WTC11 (cell line): ENCODE data around the gene DNM3. TPM values are rescaled to one million over a fixed set of nuclear protein-coding genes. Genes with fewer than 3 reads are reported as not detected.
"Not testable (repeated sequence)": the region's sequence is repeated elsewhere in the genome, so short reads cannot be mapped to it uniquely, and the experiment has no call there.

Experiments
- ATAC-seq: fragments of 200-7000 bp; cut with Tn5 transposase; 2 replicates; pipeline ENCODE4 v1.10.0; 2021; ENCODE audit warnings: mild to moderate bottlenecking, moderate library complexity
- CTCF ChIA-PET: fragments of 300-600 bp; sonication (Branson Sonifier 250); formaldehyde crosslinking; loops from one replicate; lab custom pipeline; 2021; ENCODE audit warnings: antibody characterized with exemption; lab: Charles Lee
- POLR2A ChIA-PET: fragments of 350-600 bp; sonication (Branson Sonifier 250); formaldehyde crosslinking; loops from one replicate; lab custom pipeline; 2021; ENCODE audit warnings: antibody characterized with exemption; lab: Charles Lee
- DNase-seq: peaks from one replicate; pipeline ENCODE4 v3.0.0; 2021; ENCODE audit warnings: low spot score
- H3K27ac Mint-ChIP-seq: 2 replicates; pipeline ENCODE4 v1.8.0; 2021; ENCODE audit warnings: mixed read lengths
- H3K27me3 Mint-ChIP-seq: 2 replicates; pipeline ENCODE4 v1.8.0; 2021; ENCODE audit warnings: low read depth, mild to moderate bottlenecking, moderate library complexity, mixed read lengths
- H3K36me3 Mint-ChIP-seq: 2 replicates; pipeline ENCODE4 v1.8.0; 2021; ENCODE audit warnings: mixed read lengths
- H3K4me1 Mint-ChIP-seq: 2 replicates; pipeline ENCODE4 v1.8.0; 2022; ENCODE audit warnings: mixed read lengths
- H3K4me3 Mint-ChIP-seq: 2 replicates; pipeline ENCODE4 v1.8.0; 2021; ENCODE audit warnings: mild to moderate bottlenecking, moderate library complexity, mixed read lengths
- H3K9me3 Mint-ChIP-seq: 2 replicates; pipeline ENCODE4 v1.8.0; 2021; ENCODE audit warnings: mixed read lengths
- ATF2 ChIP-seq: sonication (generic); formaldehyde crosslinking; IDR thresholded peaks from 2 replicates; pipeline ENCODE4 v1.8.1; 2022; ENCODE audit warnings: low read depth, missing genetic modification reagents, borderline replicate concordance
- CBFB ChIP-seq: sonication (generic); formaldehyde crosslinking; IDR thresholded peaks from 2 replicates; pipeline ENCODE4 v1.8.1; 2022; ENCODE audit warnings: mild to moderate bottlenecking, low read depth, missing genetic modification reagents
- E2F1 ChIP-seq: sonication (generic); formaldehyde crosslinking; IDR thresholded peaks from 2 replicates; pipeline ENCODE4 v1.8.0; 2022; ENCODE audit warnings: mild to moderate bottlenecking, missing genetic modification reagents
- EMX1 ChIP-seq: fragments of 250-450 bp; sonication (Bioruptor Pico); IDR thresholded peaks from 2 replicates; pipeline ENCODE4 v1.8.0; 2021; ENCODE audit warnings: mild to moderate bottlenecking
- FOXP4 ChIP-seq: sonication (generic); formaldehyde crosslinking; IDR thresholded peaks from 2 replicates; pipeline ENCODE4 v1.8.0; 2022; ENCODE audit warnings: mild to moderate bottlenecking, missing genetic modification reagents
- HMGA2 ChIP-seq: fragments of 250-450 bp; sonication (Bioruptor Pico); IDR thresholded peaks from 2 replicates; pipeline ENCODE4 v1.4.0; 2021; ENCODE audit warnings: mild to moderate bottlenecking, moderate library complexity
- IRF2 ChIP-seq: sonication (generic); formaldehyde crosslinking; IDR thresholded peaks from 2 replicates; pipeline ENCODE4 v1.8.0; 2022; ENCODE audit warnings: low read depth, missing genetic modification reagents, borderline replicate concordance
- NFE2L1 ChIP-seq: sonication (generic); formaldehyde crosslinking; IDR thresholded peaks from 2 replicates; pipeline ENCODE4 v1.8.1; 2023; ENCODE audit warnings: missing genetic modification reagents
- NR3C1 ChIP-seq: sonication (generic); formaldehyde crosslinking; conservative IDR thresholded peaks from 2 replicates; pipeline ENCODE4 v1.8.1; 2023; ENCODE audit warnings: low read depth, mild to moderate bottlenecking, missing genetic modification reagents
- PREB ChIP-seq: sonication (generic); formaldehyde crosslinking; IDR thresholded peaks from 2 replicates; pipeline ENCODE4 v1.8.1; 2022; ENCODE audit warnings: mild to moderate bottlenecking, missing genetic modification reagents, moderate library complexity, borderline replicate concordance
- SMAD4 ChIP-seq: sonication (generic); formaldehyde crosslinking; IDR thresholded peaks from 2 replicates; pipeline ENCODE4 v1.8.0; 2022; ENCODE audit warnings: mild to moderate bottlenecking, missing genetic modification reagents
- SP1 ChIP-seq: sonication (generic); formaldehyde crosslinking; conservative IDR thresholded peaks from 2 replicates; pipeline ENCODE4 v1.8.1; 2022; ENCODE audit warnings: missing genetic modification reagents
- TCF7 ChIP-seq: sonication (generic); formaldehyde crosslinking; IDR thresholded peaks from 2 replicates; pipeline ENCODE4 v1.8.0; 2022; ENCODE audit warnings: mild to moderate bottlenecking, low read depth, missing genetic modification reagents, moderate library complexity
- TEAD1 ChIP-seq: sonication (generic); formaldehyde crosslinking; IDR thresholded peaks from 2 replicates; pipeline ENCODE4 v1.8.0; 2022; ENCODE audit warnings: mild to moderate bottlenecking, missing genetic modification reagents
- ZBTB21 ChIP-seq: sonication (generic); formaldehyde crosslinking; IDR thresholded peaks from 2 replicates; pipeline ENCODE4 v1.8.1; 2023; ENCODE audit warnings: mild to moderate bottlenecking, missing genetic modification reagents, borderline replicate concordance
- ZBTB43 ChIP-seq: sonication (generic); formaldehyde crosslinking; IDR thresholded peaks from 2 replicates; pipeline ENCODE4 v1.8.1; 2023; ENCODE audit warnings: mild to moderate bottlenecking, missing genetic modification reagents
- ZNF121 ChIP-seq: sonication (generic); formaldehyde crosslinking; IDR thresholded peaks from 2 replicates; pipeline ENCODE4 v1.8.0; 2023; ENCODE audit warnings: missing genetic modification reagents
- ZNF219 ChIP-seq: sonication (generic); formaldehyde crosslinking; IDR thresholded peaks from 2 replicates; pipeline ENCODE4 v1.8.0; 2023; ENCODE audit warnings: missing genetic modification reagents, mild to moderate bottlenecking, borderline replicate concordance
- ZNF671 ChIP-seq: fragments of 250-450 bp; sonication (Bioruptor Pico); IDR thresholded peaks from 2 replicates; pipeline ENCODE4 v1.8.0; 2021; ENCODE audit warnings: mild to moderate bottlenecking
- total RNA-seq: library from RNA; stranded (reverse); gene quantifications from 3 replicates; pipeline ENCODE4 v1.2.3, GENCODE V29; 2021

The DNM3 gene
- total RNA-seq, 1 experiment from 2014 or later, result 1.9 TPM

GRCh38 chr1:172071746-172072145 is 230.4 kb downstream of the DNM3 start:
- peaks cover 8% of the 10 kb centered on the region for H3K9me3 Mint-ChIP-seq
- H3K4me3 Mint-ChIP-seq, result no peak overlapping the region
- TF ChIP-seq SP1 (CRISPR knock-in tag) (no peak), PREB (CRISPR knock-in tag) (no peak), ATF2 (CRISPR knock-in tag) (no peak), ZNF671 (CRISPR knock-in tag) (no peak), E2F1 (CRISPR knock-in tag) (no peak), EMX1 (CRISPR knock-in tag) (no peak), ZBTB43 (CRISPR knock-in tag) (no peak), IRF2 (no peak), FOXP4 (CRISPR knock-in tag) (no peak), SMAD4 (no peak), NFE2L1 (CRISPR knock-in tag) (no peak), TEAD1 (CRISPR knock-in tag) (no peak), NR3C1 (CRISPR knock-in tag) (no peak), CBFB (CRISPR knock-in tag) (no peak), ZBTB21 (CRISPR knock-in tag) (no peak), ZNF219 (no peak), ZNF121 (no peak), TCF7 (CRISPR knock-in tag) (no peak), HMGA2 (CRISPR knock-in tag) (no peak)
- H3K27me3 Mint-ChIP-seq, result no peaks in the 10 kb centered on the region
- ATAC-seq (no peak), DNase-seq (no peak)
- H3K27ac Mint-ChIP-seq, result no peak overlapping the region
- H3K36me3 Mint-ChIP-seq, result no peaks in the 10 kb centered on the region
- ChIA-PET CTCF (interaction anchor here (1.1 to 1.7 kb wide), 2 partner anchors 69 to 328 kb away, joined by 3 to 5 read pairs; no protein-coding TSS in a partner anchor), POLR2A (no interaction called here)
- H3K4me1 Mint-ChIP-seq, result no peaks in the 10 kb centered on the region

GRCh38 chr1:172079859-172080258 is 238.6 kb downstream of the DNM3 start:
- H3K27me3 Mint-ChIP-seq, CTCF ChIA-PET, H3K4me1 Mint-ChIP-seq, ATAC-seq, DNase-seq, H3K27ac Mint-ChIP-seq, H3K4me3 Mint-ChIP-seq, H3K36me3 Mint-ChIP-seq: not testable (repeated sequence)
- POLR2A ChIA-PET, result interaction anchor here (0.6 kb wide), 2 partner anchors 60 to 104 kb away, joined by 5 to 7 read pairs; no protein-coding TSS in a partner anchor
- H3K9me3 Mint-ChIP-seq, result peaks cover 14% of the 10 kb centered on the region
